Measurements from ENCODE around the gene WBP1. TPM values are rescaled to one million over a fixed set of nuclear protein-coding genes. Genes with fewer than 3 reads are reported as not detected.
"Not testable (repeated sequence)": the region's sequence is repeated elsewhere in the genome, so short reads cannot be mapped to it uniquely, and the experiment has no call there.

Gene WBP1
- total RNA-seq, 1 experiment from 2014 or later = 45.7 TPM

DNA sequence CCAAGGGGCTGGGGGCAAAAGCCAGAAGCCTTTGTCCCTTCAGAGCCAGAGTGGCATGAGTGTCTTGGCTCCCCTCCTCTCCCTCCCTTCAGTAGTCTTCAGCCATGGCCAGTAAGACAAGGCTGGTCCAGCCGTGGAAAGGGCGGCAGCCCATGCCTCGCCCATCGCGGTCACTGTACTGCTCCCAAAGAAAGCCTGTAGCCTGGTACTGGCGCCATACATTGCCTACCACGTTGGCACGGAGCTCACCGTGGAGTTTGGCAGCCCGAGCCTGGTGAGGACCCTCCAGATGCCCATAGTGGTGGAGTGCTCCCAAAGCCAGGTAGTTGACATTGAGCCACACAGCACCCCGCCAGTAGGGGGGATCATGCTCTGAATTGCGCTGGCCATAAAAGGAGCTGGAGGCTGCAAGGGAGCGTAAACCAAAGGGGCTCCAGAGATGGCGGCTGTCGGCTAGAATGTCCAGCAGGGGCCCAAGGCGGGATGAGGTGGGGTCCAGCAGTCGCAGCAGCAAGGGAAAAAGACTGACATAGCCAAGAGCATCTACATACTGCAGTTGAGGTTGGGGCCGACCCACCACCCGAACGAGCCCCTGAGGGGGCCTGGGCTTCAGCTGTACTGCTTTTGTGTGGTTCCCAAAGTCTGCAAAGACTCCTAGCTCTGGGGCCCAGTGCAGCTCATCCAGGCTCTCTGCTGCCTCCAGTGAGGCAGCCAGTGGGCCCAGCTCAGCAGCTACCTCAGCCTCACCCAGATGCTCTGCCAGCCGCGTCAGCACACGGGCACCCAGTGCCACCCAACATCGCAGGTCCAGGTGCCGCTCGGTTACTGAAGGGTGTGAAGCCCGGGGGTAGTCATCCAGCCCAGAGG, 3.2 kb downstream of the WBP1 start:
- CTCF ChIA-PET = interaction anchor here (0.5 to 0.9 kb wide), 3 partner anchors 10 to 11 kb away, joined by 3 to 5 read pairs (median 3); no protein-coding TSS in a partner anchor
- DNase-seq (ENCODE audit: unreplicated experiment) = no peak
- Mint-ChIP-seq H3K36me3 (ENCODE audit: insufficient read depth, unreplicated experiment) (peaks cover 53% of the 10 kb centered on the region), H3K9me3 (ENCODE audit: unreplicated experiment) (no peaks in the 10 kb centered on the region), H3K27me3 (ENCODE audit: insufficient read depth, unreplicated experiment) (no peaks in the 10 kb centered on the region), H3K4me1 (ENCODE audit: insufficient read depth, unreplicated experiment) (peaks cover 27% of the 10 kb centered on the region), H3K27ac (ENCODE audit: low read depth, unreplicated experiment) (no peak overlapping the region), H3K4me3 (ENCODE audit: unreplicated experiment) (no peak overlapping the region)
- TF ChIP-seq, protein P1, sequence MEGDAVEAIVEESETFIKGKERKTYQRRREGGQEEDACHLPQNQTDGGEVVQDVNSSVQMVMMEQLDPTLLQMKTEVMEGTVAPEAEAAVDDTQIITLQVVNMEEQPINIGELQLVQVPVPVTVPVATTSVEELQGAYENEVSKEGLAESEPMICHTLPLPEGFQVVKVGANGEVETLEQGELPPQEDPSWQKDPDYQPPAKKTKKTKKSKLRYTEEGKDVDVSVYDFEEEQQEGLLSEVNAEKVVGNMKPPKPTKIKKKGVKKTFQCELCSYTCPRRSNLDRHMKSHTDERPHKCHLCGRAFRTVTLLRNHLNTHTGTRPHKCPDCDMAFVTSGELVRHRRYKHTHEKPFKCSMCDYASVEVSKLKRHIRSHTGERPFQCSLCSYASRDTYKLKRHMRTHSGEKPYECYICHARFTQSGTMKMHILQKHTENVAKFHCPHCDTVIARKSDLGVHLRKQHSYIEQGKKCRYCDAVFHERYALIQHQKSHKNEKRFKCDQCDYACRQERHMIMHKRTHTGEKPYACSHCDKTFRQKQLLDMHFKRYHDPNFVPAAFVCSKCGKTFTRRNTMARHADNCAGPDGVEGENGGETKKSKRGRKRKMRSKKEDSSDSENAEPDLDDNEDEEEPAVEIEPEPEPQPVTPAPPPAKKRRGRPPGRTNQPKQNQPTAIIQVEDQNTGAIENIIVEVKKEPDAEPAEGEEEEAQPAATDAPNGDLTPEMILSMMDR (IDR thresholded peaks at IDR 0.05; ENCODE audit: unreplicated experiment) = peak; percentile 9
- intact Hi-C loops (cut with micrococcal nuclease) = no loop called here
- POLR2A ChIA-PET = interaction anchor here (1.6 to 9.2 kb wide), 2 partner anchors 12 to 22 kb away, joined by 3 to 84 read pairs; partner anchors contain the start of genes MRPL53 and TTC31
- no TSS peak for BruUV-seq (replicated peaks)

DNA sequence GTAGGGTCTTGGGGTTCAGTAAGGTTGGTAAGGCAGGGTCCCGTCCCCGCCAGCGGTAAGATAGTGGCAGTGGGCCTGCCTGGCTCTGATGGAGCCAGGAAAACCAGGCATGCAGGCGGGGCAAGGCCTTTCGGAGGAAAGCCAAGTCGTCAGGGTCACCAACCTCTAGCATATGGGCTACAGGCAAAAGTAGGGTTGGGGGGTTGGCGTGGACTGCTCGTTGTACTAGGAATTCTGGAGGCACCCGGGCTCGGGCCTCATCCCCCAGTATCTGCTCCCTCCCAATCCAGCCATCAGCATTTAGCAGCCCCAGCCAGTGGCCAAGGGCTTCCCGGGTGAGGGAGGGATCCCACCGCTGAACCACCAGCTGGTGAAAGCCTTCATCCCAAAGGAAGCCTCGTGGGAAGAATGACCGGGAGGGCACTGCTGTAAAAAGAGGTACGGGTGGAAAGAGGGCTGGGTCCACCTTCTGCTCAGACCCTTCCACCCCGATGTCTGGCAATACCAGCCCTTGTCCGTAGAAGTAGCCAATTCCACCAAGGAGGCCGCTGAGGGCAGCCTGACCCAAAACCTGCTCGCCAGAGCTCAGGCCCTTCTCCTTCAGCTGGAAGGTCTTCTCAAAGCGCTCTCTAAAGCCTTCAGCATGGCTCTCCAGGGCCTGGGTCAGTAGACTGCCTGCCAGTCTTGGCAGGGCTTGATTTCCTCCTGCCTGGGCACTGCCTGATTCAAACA, 4.0 kb downstream of the WBP1 start:
- Mint-ChIP-seq H3K36me3 (ENCODE audit: insufficient read depth, unreplicated experiment) (peaks cover 53% of the 10 kb centered on the region), H3K9me3 (ENCODE audit: unreplicated experiment) (no peaks in the 10 kb centered on the region), H3K27me3 (ENCODE audit: insufficient read depth, unreplicated experiment) (no peaks in the 10 kb centered on the region), H3K27ac (ENCODE audit: low read depth, unreplicated experiment) (no peak overlapping the region), H3K4me3 (ENCODE audit: unreplicated experiment) (no peak overlapping the region), H3K4me1 (ENCODE audit: insufficient read depth, unreplicated experiment) (peaks cover 19% of the 10 kb centered on the region)
- DNase-seq (ENCODE audit: unreplicated experiment) = no peak
- intact Hi-C loops (cut with micrococcal nuclease) = no loop called here
- TF ChIP-seq, protein P1 (IDR thresholded peaks at IDR 0.05; ENCODE audit: unreplicated experiment) = no peak
- CTCF ChIA-PET = interaction anchor here (0.5 to 1.0 kb wide), 5 partner anchors 9 to 125 kb away, joined by 3 to 5 read pairs (median 3); partner anchors contain the start of genes CCDC142 and TTC31
- POLR2A ChIA-PET = interaction anchor here (0.6 to 9.2 kb wide), 4 partner anchors 11 to 725 kb away, joined by 3 to 84 read pairs (median 3); partner anchors contain the start of genes MRPL53, TPRKB and TTC31
- TSS peak; percentile 18 for BruUV-seq (replicated peaks)

DNA sequence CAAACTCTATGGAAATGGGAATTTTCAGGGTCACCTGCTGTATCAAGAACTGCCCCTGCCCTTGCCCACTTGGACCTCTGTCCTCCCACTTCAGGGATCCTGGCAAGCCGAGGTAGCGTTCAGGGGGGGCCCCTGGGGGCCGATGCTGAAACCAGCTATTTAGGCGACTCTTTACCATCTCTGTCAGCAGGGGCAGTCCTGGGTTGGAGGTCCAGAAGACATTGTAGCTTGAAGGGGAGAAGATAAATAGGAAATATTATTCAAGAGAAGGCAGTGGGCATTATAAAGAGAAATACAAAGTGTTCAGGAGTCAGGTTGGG, 4.5 kb downstream of the WBP1 start:
- Mint-ChIP-seq H3K36me3 (ENCODE audit: insufficient read depth, unreplicated experiment) (peaks cover 51% of the 10 kb centered on the region), H3K27ac (ENCODE audit: low read depth, unreplicated experiment) (no peak overlapping the region), H3K27me3 (ENCODE audit: insufficient read depth, unreplicated experiment) (no peaks in the 10 kb centered on the region), H3K4me3 (ENCODE audit: unreplicated experiment) (peak overlapping the region; percentile 95), H3K4me1 (ENCODE audit: insufficient read depth, unreplicated experiment) (peaks cover 17% of the 10 kb centered on the region), H3K9me3 (ENCODE audit: unreplicated experiment) (no peaks in the 10 kb centered on the region)
- ChIA-PET CTCF (interaction anchor here (0.5 to 1.0 kb wide), 2 partner anchors 20 to 124 kb away, joined by 3 to 4 read pairs; partner anchors contain the start of genes CCDC142 and TTC31), POLR2A (interaction anchor here (0.6 to 1.2 kb wide), 2 partner anchors 17 to 726 kb away, joined by 3 read pairs; partner anchors contain the start of gene TPRKB)
- DNase-seq (ENCODE audit: unreplicated experiment) = no peak
- TF ChIP-seq, protein P1 (IDR thresholded peaks at IDR 0.05; ENCODE audit: unreplicated experiment) = no peak
- BruUV-seq (replicated peaks) = no TSS peak
- intact Hi-C loops (cut with micrococcal nuclease) = no loop called here

DNA sequence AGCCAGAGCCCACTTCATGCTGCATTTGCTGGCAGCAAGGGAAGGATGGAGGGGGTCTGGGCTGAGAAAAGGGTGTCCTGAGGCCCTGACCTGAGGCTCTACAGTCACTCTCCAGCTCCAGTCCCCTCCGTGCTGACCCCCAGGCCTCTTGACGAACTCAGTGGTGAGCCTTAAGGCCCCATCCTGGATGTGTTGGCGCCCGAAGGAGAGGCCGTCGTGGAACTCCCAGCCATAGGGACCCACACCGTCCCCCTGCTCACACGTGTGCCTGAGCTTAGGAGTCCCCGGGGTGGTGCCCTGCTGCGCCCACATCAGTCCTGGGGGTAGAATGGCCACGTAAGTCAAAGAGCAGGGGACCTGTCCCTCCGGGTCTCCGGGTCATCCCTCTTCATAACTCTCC, 6.2 kb downstream of the WBP1 start:
- ChIA-PET POLR2A (interaction anchor here (0.6 to 2.8 kb wide), 10 partner anchors 8 to 121 kb away, joined by 3 to 20 read pairs (median 4); partner anchors contain the start of genes AUP1, CCDC142, HTRA2 and INO80B), CTCF (interaction anchor here (0.6 to 1.6 kb wide), 7 partner anchors 10 to 227 kb away, joined by 3 to 5 read pairs (median 3); partner anchors contain the start of genes AUP1 and HTRA2)
- no peak for DNase-seq (ENCODE audit: unreplicated experiment)
- peaks cover 14% of the 10 kb centered on the region for H3K4me1 Mint-ChIP-seq (ENCODE audit: insufficient read depth, unreplicated experiment)
- H3K27me3 Mint-ChIP-seq (ENCODE audit: insufficient read depth, unreplicated experiment) = no peaks in the 10 kb centered on the region
- TF ChIP-seq, protein P1 (IDR thresholded peaks at IDR 0.05; ENCODE audit: unreplicated experiment) = no peak
- peak overlapping the region; percentile 97 for H3K27ac Mint-ChIP-seq (ENCODE audit: low read depth, unreplicated experiment)
- H3K36me3 Mint-ChIP-seq (ENCODE audit: insufficient read depth, unreplicated experiment) = peaks cover 35% of the 10 kb centered on the region
- H3K4me3 Mint-ChIP-seq (ENCODE audit: unreplicated experiment) = peak overlapping the region; percentile 95
- intact Hi-C loops (cut with micrococcal nuclease) = no loop called here
- no peaks in the 10 kb centered on the region for H3K9me3 Mint-ChIP-seq (ENCODE audit: unreplicated experiment)
- no TSS peak for BruUV-seq (replicated peaks)

DNA sequence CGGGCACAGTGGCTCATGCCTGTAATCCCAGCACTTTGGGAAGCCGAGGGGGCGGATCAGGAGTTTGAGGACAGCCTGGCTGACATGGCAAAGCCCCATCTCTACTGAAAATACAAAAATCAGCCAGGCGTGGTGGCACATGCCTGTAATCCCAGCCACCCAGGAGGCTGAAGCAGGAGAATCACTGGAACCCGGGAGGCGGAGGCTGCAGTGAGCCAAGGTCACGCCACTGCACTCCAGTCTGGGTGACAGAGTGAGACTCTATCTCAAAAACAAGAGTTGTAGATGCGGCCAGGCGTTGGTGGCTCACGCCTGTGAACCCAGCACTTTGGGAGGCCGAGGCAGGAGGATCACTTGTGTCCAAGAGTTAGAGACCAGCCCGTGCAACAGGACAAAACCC, 12.5 kb downstream of the WBP1 start:
- not testable (repeated sequence) for H3K27me3 Mint-ChIP-seq (ENCODE audit: insufficient read depth, unreplicated experiment); H3K27ac Mint-ChIP-seq (ENCODE audit: low read depth, unreplicated experiment)

More for the DNA sequence above, 12.5 kb downstream of the WBP1 start:
- DNase-seq (ENCODE audit: unreplicated experiment); BruUV-seq (replicated peaks); H3K4me1 Mint-ChIP-seq (ENCODE audit: insufficient read depth, unreplicated experiment); H3K9me3 Mint-ChIP-seq (ENCODE audit: unreplicated experiment); intact Hi-C loops (cut with micrococcal nuclease): not testable (repeated sequence)
- peaks cover 30% of the 10 kb centered on the region for H3K36me3 Mint-ChIP-seq (ENCODE audit: insufficient read depth, unreplicated experiment)
- POLR2A ChIA-PET = interaction anchor here (1.1 to 5.7 kb wide), 3 partner anchors 11 to 61 kb away, joined by 3 to 84 read pairs (median 54); partner anchors contain the start of genes CCDC142, INO80B, TTC31 and WBP1
- H3K4me3 Mint-ChIP-seq (ENCODE audit: unreplicated experiment) = peak overlapping the region; percentile 58
- CTCF ChIA-PET = interaction anchor here (0.6 kb wide), 1 partner anchor 9 kb away, joined by 5 read pairs; no protein-coding TSS in a partner anchor
